Coronary artery (tissue), 2 donors: ENCODE results near the gene CRYBA4.

Experiments
- DNase-seq: peaks from one replicate; pipeline ENCODE4 v3.0.0-alpha.2; 2017; ENCODE audit warnings: low spot score
- H3K27ac ChIP-seq, 2 donors: fragments of 200-600 bp; sonication (generic); one replicate each; pipeline ENCODE4 v1.5.1; 2016 to 2019
- H3K4me3 ChIP-seq: fragments of 200-600 bp; sonication (generic); 2 replicates; pipeline ENCODE4 v1.5.1; 2016; ENCODE audit warnings: mild to moderate bottlenecking, moderate library complexity
- TF ChIP-seq, protein P1 (sequence below): fragments of 200-600 bp; sonication (generic); IDR thresholded peaks from one replicate; pipeline ENCODE4 v1.5.1; 2019; ENCODE audit warnings: antibody characterized with exemption

CRYBA4 gene

DNA sequence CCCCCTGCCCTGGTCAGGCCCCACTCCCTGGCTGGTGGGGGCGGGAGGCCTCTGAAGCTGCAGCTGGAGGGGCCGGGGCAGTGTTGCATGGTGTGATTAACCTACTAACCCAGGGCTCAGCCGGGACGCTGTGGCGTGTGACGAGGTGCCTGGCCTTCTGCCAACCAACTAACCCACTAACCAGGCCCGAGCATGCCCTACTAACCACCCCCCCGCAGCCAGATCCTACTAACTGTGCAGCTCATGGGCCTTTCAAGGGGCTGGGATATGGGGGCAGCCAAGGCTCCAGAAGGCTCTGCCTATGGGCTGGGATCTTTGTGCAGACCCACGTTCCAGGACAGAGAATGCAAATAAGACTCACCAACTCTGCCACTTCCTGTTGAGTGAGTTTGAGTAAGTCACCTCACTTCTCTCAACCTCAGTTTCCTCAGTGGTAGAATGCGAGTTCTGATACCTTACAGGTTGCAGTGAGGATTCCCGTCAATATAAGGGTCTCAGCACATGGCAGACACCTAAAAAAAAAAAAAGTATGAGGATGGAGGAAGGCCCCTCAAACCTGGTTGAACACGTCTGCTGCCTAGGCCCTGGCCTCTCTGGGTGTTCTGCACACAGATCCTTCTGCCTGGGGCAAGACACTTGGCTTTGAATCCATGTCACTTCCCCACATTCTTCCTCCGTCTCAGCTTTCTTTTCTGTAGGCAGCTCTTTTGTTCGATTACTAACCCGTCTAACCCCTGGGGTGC is 49.7 kb downstream of the CRYBA4 start:
- DNase-seq, result no peak
- TF ChIP-seq, protein P1, sequence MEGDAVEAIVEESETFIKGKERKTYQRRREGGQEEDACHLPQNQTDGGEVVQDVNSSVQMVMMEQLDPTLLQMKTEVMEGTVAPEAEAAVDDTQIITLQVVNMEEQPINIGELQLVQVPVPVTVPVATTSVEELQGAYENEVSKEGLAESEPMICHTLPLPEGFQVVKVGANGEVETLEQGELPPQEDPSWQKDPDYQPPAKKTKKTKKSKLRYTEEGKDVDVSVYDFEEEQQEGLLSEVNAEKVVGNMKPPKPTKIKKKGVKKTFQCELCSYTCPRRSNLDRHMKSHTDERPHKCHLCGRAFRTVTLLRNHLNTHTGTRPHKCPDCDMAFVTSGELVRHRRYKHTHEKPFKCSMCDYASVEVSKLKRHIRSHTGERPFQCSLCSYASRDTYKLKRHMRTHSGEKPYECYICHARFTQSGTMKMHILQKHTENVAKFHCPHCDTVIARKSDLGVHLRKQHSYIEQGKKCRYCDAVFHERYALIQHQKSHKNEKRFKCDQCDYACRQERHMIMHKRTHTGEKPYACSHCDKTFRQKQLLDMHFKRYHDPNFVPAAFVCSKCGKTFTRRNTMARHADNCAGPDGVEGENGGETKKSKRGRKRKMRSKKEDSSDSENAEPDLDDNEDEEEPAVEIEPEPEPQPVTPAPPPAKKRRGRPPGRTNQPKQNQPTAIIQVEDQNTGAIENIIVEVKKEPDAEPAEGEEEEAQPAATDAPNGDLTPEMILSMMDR, result no peak
- peak overlapping the region; percentile 83 to 100 for H3K27ac ChIP-seq
- no peak overlapping the region for H3K4me3 ChIP-seq

DNA sequence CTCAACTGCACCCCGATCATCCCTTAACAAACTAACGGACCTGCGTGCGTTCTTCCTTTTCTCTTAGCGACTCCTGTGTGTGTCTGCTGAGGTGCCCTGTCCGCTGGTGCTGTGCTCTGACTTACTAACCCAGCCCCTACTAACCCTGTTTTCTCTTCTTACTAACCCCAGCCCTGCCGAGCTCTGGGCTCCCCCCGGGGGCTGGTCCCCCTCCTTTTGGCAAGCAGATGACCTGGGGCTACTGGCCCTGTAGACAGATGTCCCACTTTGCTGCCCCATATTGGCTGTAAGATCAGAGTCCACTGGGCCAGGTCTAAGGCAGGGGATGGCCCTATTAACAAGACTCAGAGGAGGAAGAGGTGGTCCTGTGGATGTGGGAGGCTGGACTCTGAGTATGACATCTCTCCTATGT is 50.3 kb downstream of the CRYBA4 start:
- H3K4me3 ChIP-seq, result peak overlapping the region; percentile 96
- peak overlapping the region; percentile 83 to 100 for H3K27ac ChIP-seq
- TF ChIP-seq, protein P1, result no peak
- peak; percentile 82 for DNase-seq

DNA sequence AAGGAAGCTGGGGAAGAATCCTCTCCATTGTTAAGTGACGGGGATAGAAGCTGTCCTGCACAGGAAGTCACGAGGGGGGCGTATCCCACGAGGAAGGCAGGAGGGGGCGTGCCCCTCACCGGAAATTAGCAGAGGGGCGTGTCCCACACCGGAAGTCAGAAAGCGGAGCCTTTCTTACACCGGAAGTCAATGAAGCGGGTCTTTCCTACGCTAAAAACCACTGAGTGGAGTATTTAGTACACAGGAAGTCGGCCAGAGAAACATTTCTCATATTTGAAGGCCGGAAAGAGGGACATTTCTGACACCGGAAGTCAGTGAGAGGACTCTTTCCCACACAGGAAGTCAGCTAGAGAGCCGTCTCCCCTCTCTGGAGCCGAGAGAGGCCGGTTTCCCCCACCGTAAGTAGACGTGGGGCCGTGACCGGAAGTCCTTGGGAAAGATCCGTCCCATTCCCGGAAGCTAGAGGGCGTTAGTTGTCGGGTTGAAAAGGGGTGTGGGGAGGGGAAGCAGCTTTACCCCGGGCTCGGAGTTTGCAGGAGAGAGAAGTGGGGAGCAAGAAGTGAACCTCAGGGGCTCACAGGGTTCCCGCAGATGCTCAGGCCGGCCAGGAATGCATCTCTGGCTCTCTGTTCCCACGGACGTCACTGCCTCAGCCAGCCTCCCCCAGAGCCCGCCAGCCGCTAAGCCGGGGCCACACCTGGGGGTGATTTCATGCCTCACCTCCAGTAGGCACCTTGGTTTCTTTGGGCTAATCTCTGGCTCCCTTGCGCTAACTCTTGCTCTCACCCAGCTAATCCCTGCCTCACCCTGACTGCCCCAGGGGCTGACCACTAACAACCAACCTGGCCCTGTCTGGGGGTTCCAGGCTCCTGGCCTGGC is 51.1 kb downstream of the CRYBA4 start:
- Histone ChIP-seq H3K27ac (peak overlapping the region; percentile 83 to 100), H3K4me3 (peak overlapping the region; percentile 96)
- TF ChIP-seq, protein P1, result no peak
- peak; percentile 95 for DNase-seq

DNA sequence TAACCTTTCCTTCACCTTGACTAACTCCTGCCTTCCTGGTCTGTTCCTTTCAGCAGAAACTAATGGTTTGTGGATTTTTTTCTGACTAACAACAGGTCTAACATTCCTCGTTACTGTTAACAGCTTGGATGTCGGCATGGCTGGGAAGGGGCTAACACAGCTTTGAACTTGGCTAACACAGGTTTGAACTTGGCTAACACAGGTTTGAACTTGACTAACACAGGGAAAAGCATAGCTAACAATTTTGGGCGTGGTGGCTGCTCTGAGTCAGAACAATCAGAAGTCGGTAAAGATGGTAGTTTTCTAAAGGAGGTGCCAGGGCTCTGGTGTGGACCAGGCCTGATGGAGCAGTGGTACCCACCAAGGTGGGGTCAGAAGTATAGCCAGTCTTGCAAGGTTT is 51.7 kb downstream of the CRYBA4 start:
- no peak for DNase-seq
- TF ChIP-seq, protein P1, result no peak

DNA sequence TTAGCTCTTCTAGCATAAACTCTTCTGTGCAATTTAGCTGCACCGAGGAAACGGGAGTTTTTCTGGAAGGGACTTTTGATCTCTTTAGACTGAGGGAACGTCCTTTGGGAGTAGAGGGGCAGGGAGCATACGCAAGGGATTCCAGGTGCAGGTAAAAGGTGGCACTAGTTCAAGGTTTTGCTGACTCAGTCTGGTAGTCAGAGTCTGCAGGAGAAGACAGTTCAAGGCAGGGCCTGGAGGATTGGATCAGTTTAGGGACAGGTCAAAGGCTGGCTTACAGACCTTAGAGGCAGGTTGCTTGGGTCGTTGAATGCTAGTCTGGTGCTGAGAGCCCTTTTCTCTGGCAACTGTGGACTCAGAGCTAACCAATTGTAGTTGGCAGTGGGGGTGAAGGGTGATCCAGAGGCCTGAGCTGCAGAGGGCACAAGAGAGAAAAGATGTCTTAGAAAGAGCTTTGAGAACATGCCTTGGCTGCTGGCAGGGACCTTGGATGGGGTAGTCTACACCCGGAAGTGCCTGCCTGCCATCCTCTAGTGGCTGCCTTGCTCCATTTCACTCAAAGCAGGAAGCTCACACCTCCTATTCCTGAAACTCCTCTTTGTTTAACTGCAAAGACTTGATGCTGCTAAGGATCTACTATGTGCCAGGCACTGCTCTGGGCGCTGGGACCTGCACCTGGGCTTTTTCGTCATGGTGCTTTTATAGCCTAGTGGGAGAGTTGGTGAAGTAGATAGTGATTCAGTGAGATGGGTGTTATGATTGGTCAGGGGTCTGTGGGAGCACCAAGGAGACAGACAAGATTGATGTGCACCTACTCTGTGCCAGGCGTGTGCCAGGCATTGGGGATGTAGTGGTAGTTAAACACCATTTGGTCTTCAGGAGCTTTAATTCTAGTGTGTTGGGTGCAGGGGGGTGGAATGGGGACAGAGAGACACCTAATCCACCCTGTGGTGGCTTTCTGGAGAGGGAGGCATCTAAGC is 52.7 kb downstream of the CRYBA4 start:
- Histone ChIP-seq H3K4me3 (peak overlapping the region; percentile 96), H3K27ac (no peak overlapping the region)
- TF ChIP-seq, protein P1, result no peak
- DNase-seq, result no peak

More for the DNA sequence above, 51.7 kb downstream of the CRYBA4 start:
- Histone ChIP-seq H3K27ac (peak overlapping the region; percentile 83 to 100), H3K4me3 (peak overlapping the region; percentile 96)

DNA sequence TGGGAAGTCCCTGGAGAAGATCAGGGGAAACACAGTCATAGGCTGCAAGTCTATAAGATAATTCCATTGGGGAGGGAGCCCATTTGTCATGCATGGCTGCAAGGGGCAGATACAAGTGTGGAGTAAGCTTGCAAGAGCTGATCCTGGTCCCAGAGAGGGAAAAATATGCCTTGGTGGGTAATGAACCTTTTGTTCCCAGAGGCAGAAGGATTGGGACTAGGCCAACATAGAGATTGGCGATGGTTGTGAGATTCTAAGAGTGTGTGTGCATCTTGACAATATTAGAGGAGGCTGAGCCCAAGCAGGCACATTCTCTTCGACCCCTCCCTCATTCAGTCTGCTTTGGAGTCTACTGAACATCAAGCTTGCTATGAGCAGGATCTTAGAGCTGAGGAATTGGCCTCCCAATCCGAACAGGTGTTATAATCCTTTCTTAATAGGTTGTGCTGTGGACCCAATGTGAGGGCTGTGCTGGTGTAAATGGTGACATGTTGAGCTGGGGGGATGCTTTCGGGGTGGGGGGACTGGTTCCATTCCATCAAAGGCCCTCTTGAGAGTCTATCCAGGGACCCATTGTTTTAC is 54.0 kb downstream of the CRYBA4 start:
- Histone ChIP-seq H3K27ac (no peak overlapping the region), H3K4me3 (no peak overlapping the region)
- TF ChIP-seq, protein P1, result no peak
- DNase-seq, result no peak
